ENCODE data around the gene MYL10. TPM values are rescaled to one million over a fixed set of nuclear protein-coding genes. Genes with fewer than 3 reads are reported as not detected.

MYL10 gene
- total and polyA plus RNA-seq, 2 donors (not counting 3 experiments of a cell fraction or from before 2014, with no cell fraction given), result not detected

DNA sequence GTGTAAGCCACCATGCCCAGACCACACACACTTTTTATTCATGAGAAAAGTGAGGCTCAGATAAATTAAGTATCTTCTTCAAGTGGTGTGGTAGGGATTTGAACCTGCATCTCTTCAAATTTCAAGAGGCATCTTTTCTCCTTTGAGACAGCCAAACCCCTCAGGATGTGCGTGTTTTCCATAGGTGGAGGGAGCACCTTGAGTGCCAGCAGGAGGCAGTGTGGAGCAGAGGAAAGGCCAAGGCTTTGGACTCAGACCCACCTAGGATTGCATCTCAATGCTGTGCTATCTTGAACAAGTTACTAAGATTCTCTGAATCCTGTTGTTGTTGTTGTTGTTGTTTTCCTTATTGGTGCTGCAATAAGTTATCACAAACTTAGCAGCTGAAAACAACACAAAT, 40.2 kb upstream of the MYL10 start:
- DNase-seq (ENCODE audit: low read depth, low spot score) (no peak), FAIRE-seq (no peak)
- Histone ChIP-seq H3K27ac (ENCODE audit: insufficient read depth, low read depth, low read length) (no peak overlapping the region), H3K9me1 (replicated peaks; ENCODE audit: control insufficient read depth, extremely low read depth, insufficient read depth, low read length) (no peaks in the 10 kb centered on the region), H2AFZ (ENCODE audit: low read depth, low read length) (no peak overlapping the region), H3K27me3 (ENCODE audit: control insufficient read depth in 2 of 2, insufficient read depth in 2 of 2, low read length in 2 of 2) (no peaks in the 10 kb centered on the region), H3K79me2 (ENCODE audit: control insufficient read depth, insufficient read depth, low read length) (no peaks in the 10 kb centered on the region), H3K36me3 (ENCODE audit: control insufficient read depth in 2 of 2, extremely low read depth in 1 of 2, insufficient read depth in 2 of 2, low read length in 2 of 2) (no peaks in the 10 kb centered on the region), H3K9me3 (replicated peaks; ENCODE audit: control insufficient read depth, insufficient read depth, low read length) (no peaks in the 10 kb centered on the region), H3K4me1 (ENCODE audit: control insufficient read depth, extremely low read depth, insufficient read depth, low read length) (no peaks in the 10 kb centered on the region), H3K4me2 (ENCODE audit: insufficient read depth, low read length) (no peak overlapping the region), H4K20me1 (replicated peaks; ENCODE audit: control insufficient read depth, extremely low read depth, insufficient read depth, low read length) (no peaks in the 10 kb centered on the region), H3K9ac (replicated peaks; ENCODE audit: extremely low read depth, insufficient read depth, low read length) (no peak overlapping the region), H3K4me3 (replicated peaks in 1 of 3; ENCODE audit: insufficient read depth in 1 of 3, low read depth in 1 of 3, low read length in 3 of 3) (no peak overlapping the region)
- TF ChIP-seq, protein P1, sequence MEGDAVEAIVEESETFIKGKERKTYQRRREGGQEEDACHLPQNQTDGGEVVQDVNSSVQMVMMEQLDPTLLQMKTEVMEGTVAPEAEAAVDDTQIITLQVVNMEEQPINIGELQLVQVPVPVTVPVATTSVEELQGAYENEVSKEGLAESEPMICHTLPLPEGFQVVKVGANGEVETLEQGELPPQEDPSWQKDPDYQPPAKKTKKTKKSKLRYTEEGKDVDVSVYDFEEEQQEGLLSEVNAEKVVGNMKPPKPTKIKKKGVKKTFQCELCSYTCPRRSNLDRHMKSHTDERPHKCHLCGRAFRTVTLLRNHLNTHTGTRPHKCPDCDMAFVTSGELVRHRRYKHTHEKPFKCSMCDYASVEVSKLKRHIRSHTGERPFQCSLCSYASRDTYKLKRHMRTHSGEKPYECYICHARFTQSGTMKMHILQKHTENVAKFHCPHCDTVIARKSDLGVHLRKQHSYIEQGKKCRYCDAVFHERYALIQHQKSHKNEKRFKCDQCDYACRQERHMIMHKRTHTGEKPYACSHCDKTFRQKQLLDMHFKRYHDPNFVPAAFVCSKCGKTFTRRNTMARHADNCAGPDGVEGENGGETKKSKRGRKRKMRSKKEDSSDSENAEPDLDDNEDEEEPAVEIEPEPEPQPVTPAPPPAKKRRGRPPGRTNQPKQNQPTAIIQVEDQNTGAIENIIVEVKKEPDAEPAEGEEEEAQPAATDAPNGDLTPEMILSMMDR (IDR thresholded peaks at IDR 0.05; ENCODE audit: extremely low read depth in 1 of 2, insufficient read depth in 1 of 2, low read depth in 1 of 2, low read length in 2 of 2), result peak; percentile 14 to 16
- no peak for TF ChIP-seq MYC (IDR thresholded peaks at IDR 0.05; ENCODE audit: low read depth, low read length)
- dilution Hi-C loops (cut with MboI; ENCODE audit: extremely low pct_ligation_motif_present, low sequenced_read_pairs), result no loop called here
- BruUV-seq (replicated peaks), result no TSS peak
- POLR2A ChIA-PET, result no interaction called here
- CTCF ChIA-PET, result interaction anchor here (1.7 kb wide), 1 partner anchor 12 kb away, joined by 6 read pairs; no protein-coding TSS in a partner anchor
- intact Hi-C loops (cut with micrococcal nuclease), result no loop called here

DNA sequence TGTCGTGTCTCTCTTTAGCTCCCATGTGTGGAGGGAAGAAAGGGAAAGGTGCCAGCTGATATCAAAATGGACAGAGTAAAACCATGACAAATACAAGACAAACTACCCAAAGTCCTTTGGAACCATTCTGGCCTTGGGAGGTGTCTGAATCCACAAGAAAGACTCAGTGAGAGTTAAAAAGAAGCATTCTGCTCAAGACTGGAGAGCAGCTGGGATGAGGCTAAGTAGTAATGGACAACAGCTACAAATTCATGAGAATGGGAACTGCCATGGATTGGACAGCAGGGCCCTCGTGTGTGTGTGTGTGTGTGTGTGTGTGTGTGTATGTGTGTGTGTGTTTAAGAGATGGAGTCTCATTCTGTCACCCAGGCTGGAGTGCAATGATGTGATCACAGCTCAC, 39.6 kb upstream of the MYL10 start:
- no peak overlapping the region for H3K27ac ChIP-seq (ENCODE audit: insufficient read depth, low read depth, low read length)
- intact Hi-C loops (cut with micrococcal nuclease) (no loop called here), dilution Hi-C loops (cut with MboI; ENCODE audit: extremely low pct_ligation_motif_present, low sequenced_read_pairs) (no loop called here)
- H3K4me3 ChIP-seq (replicated peaks in 1 of 3; ENCODE audit: insufficient read depth in 1 of 3, low read depth in 1 of 3, low read length in 3 of 3), result no peak overlapping the region
- BruUV-seq (replicated peaks), result no TSS peak
- TF ChIP-seq MAX (IDR thresholded peaks at IDR 0.05; ENCODE audit: insufficient read depth, insufficient read length) (no peak), JUN (IDR thresholded peaks at IDR 0.05; ENCODE audit: borderline replicate concordance, insufficient read depth, insufficient read length, low read depth) (no peak), POLR2A (IDR thresholded peaks at IDR 0.05; ENCODE audit: low read depth, low read length) (no peak), POLR2AphosphoS5 (IDR thresholded peaks at IDR 0.05; ENCODE audit: insufficient read depth, low read depth, low read length) (no peak), FOS (IDR thresholded peaks at IDR 0.05; ENCODE audit: borderline replicate concordance, insufficient read depth, low read length) (no peak), EZH2 (IDR thresholded peaks at IDR 0.05; ENCODE audit: borderline replicate concordance, low read depth, low read length, severe bottlenecking) (no peak), MYC (IDR thresholded peaks at IDR 0.05; ENCODE audit: low read depth, low read length) (no peak), GATA2 (IDR thresholded peaks at IDR 0.05; ENCODE audit: insufficient read depth, insufficient read length, low read depth, low read length) (no peak)
- TF ChIP-seq, protein P1 (IDR thresholded peaks at IDR 0.05; ENCODE audit: extremely low read depth in 1 of 2, insufficient read depth in 1 of 2, low read depth in 1 of 2, low read length in 2 of 2), result no peak
- no peaks in the 10 kb centered on the region for H3K9me1 ChIP-seq (replicated peaks; ENCODE audit: control insufficient read depth, extremely low read depth, insufficient read depth, low read length)
- FAIRE-seq, result no peak
- no peaks in the 10 kb centered on the region for H3K36me3 ChIP-seq (ENCODE audit: control insufficient read depth in 2 of 2, extremely low read depth in 1 of 2, insufficient read depth in 2 of 2, low read length in 2 of 2)
- CTCF ChIA-PET, result interaction anchor here (0.6 kb wide), 1 partner anchor 17 kb away, joined by 3 read pairs; no protein-coding TSS in a partner anchor
- no peak for DNase-seq (ENCODE audit: low read depth, low spot score)
- no peak overlapping the region for H3K9ac ChIP-seq (replicated peaks; ENCODE audit: extremely low read depth, insufficient read depth, low read length)
- no peaks in the 10 kb centered on the region for H3K79me2 ChIP-seq (ENCODE audit: control insufficient read depth, insufficient read depth, low read length)
- H4K20me1 ChIP-seq (replicated peaks; ENCODE audit: control insufficient read depth, extremely low read depth, insufficient read depth, low read length), result no peaks in the 10 kb centered on the region
- POLR2A ChIA-PET, result no interaction called here
- H3K4me2 ChIP-seq (ENCODE audit: insufficient read depth, low read length), result no peak overlapping the region
- no peaks in the 10 kb centered on the region for H3K27me3 ChIP-seq (ENCODE audit: control insufficient read depth in 2 of 2, insufficient read depth in 2 of 2, low read length in 2 of 2)
- H2AFZ ChIP-seq (ENCODE audit: low read depth, low read length), result no peak overlapping the region
- no peaks in the 10 kb centered on the region for H3K4me1 ChIP-seq (ENCODE audit: control insufficient read depth, extremely low read depth, insufficient read depth, low read length)
- no peaks in the 10 kb centered on the region for H3K9me3 ChIP-seq (replicated peaks; ENCODE audit: control insufficient read depth, insufficient read depth, low read length)

Measured in endothelial cell of umbilical vein (primary cell).